GM04503 (cell line): ENCODE data around the gene VDAC1.
"Not testable (repeated sequence)": the region's sequence is repeated elsewhere in the genome, so short reads cannot be mapped to it uniquely, and the experiment has no call there.

Experiments
- DNase-seq: peaks from one replicate; pipeline ENCODE4 v3.0.0-alpha.2; 2012; ENCODE audit warnings: low read depth

VDAC1 gene

GRCh38 chr5:133967698-133968203, 37.0 kb downstream of the VDAC1 start:
- DNase-seq = no peak

GRCh38 chr5:133967124-133967523, 37.7 kb downstream of the VDAC1 start:
- no peak for DNase-seq

- DNase-seq = no peak
Measured at GRCh38 chr5:133966090-133966489, 38.7 kb downstream of the VDAC1 start.

GRCh38 chr5:133963493-133964128, 41.2 kb downstream of the VDAC1 start:
- no peak for DNase-seq

GRCh38 chr5:133962801-133963476, 41.8 kb downstream of the VDAC1 start:
- DNase-seq = peak; percentile 42

- DNase-seq = no peak
Measured at GRCh38 chr5:133962131-133962530, 42.6 kb downstream of the VDAC1 start.

- DNase-seq = no peak
Measured at GRCh38 chr5:133959643-133960042, 45.1 kb downstream of the VDAC1 start.

- no peak for DNase-seq
Measured at GRCh38 chr5:133957591-133957990, 47.2 kb downstream of the VDAC1 start.

GRCh38 chr5:133957080-133957479, 47.7 kb downstream of the VDAC1 start:
- DNase-seq = no peak

GRCh38 chr5:133956196-133956595, 48.6 kb downstream of the VDAC1 start:
- not testable (repeated sequence) for DNase-seq

GRCh38 chr5:133953568-133954145, 51.1 kb downstream of the VDAC1 start:
- no peak for DNase-seq

GRCh38 chr5:133952729-133953567, 51.8 kb downstream of the VDAC1 start:
- peak; percentile 95 for DNase-seq

GRCh38 chr5:133950821-133951612, 53.8 kb downstream of the VDAC1 start:
- no peak for DNase-seq

GRCh38 chr5:133948721-133949120, 56.1 kb downstream of the VDAC1 start:
- no peak for DNase-seq

- no peak for DNase-seq
Measured at GRCh38 chr5:133947431-133947841, 57.3 kb downstream of the VDAC1 start.

- no peak for DNase-seq
Measured at GRCh38 chr5:133945568-133945967, 59.2 kb downstream of the VDAC1 start.

GRCh38 chr5:133944263-133945185, 60.3 kb downstream of the VDAC1 start:
- no peak for DNase-seq

- no peak for DNase-seq
Measured at GRCh38 chr5:133943475-133943817, 61.3 kb downstream of the VDAC1 start.

- DNase-seq = no peak
Measured at GRCh38 chr5:133942614-133943474, 61.9 kb downstream of the VDAC1 start.
